HG03097 (cell line): ENCODE measurements around the gene YEATS2.

ENCODE experiments used
- ATAC-seq: cut with Tn5 transposase; IDR thresholded peaks from one replicate; pipeline ENCODE4 v1.9.1; 2021; ENCODE audit not compliant: unreplicated experiment, low FRiP score

YEATS2 gene

DNA sequence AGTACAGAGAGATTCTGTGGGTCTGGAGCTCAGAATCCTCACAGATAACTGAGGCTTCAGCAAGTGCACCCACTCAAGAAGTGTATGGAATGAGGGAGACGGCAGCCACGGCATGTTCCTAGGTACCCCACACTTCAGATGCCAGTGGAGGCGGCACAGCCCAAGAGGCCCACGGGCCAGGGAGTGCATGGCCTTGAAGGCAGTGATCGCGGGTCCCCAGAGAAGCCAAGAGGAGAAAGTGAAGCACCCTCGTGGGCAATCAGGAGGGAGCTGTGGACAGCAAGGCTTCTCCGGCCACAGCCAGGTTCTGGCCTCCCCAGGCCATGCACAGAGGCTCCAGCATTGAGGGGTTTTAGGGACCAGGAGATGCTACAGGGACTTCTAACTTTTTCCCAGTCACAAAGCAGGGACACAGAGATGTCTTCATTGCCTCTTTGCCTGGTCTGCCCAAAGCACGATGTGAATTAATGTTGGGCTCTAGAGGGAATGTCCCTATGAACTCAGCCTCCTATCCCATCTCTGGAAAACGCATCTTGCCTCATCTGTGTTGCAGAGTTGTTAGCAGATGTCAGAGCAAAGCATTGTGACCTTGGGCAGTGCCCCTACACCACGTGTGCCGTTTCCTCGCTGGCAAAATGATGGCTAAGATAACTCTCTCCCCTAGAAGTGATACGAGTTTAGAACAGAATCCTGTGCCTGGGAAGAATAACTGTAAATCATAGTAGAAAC is 130.4 kb downstream of the YEATS2 start:
- no peak for ATAC-seq

DNA sequence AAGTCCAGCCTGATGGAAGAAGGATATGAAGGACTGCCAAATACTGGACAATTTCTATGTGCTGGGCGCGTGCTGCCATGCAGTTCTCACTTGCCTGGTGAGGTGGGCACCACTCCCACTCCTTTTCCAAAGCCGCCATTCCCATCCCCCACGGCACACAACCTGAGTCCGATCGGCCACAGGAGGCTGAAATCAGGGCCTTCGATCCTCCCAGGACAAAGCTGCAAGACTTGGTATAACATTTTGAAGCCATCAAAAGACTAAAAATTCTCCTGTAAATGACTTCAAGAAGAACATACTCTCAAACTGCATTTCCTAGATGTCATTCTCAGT is 130.9 kb downstream of the YEATS2 start:
- ATAC-seq = no peak

DNA sequence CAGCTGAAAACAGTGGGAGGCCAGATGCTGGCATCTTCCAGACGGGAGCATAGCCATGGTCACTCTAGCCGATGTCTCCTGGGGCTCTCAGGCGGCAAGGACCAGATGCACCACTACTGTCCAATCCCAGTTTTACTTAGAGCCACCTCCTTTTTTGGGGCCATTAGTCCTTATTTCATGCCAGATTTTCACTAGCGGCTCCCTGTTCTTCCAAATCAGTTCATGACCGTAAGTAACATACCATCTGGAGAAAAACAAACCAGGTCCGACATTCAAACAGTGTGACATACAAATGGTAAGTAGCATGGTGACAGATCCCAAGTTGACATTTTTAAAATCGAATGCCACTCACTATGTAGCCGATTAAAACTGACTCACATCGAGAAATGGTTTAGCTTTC is 131.9 kb downstream of the YEATS2 start:
- ATAC-seq = no peak

DNA sequence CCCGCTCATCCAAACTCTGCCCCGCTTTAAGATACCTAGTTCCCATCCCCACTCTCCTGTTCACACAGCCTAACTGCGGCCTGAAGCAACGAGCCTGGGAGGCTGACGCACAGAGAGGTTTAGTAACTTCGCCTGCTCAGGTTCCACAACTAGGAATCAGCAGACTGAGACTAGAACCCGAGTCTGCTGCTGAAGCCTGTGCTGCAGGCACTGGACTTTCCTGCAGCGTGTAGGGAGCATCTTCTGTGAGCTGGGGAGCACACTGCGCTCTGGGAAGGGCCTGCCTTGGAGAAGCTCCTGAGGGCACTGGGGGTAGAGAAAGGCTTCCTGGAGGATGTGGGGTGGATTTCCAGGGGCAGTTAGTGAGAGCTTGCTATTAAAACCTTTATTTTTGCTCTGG is 132.6 kb downstream of the YEATS2 start:
- ATAC-seq = no peak

DNA sequence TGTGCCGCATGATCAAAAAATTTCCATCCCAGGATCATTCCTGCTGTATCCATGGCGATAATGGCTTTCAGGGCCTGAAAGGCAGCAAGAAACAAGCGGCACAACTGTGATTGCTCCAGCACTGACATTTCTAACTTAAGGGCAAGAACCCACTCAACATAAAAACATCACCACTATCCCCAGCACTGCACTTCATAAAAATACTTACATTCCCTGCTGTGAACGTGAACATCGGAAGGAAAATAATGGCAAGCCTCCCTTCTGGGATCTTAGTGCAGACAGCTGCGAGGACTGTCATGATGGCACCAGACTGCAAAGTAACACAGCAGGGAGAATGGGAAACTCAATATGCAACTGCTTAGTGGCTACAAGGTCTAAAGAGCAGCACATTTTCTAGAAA is 135.9 kb downstream of the YEATS2 start:
- ATAC-seq = no peak

DNA sequence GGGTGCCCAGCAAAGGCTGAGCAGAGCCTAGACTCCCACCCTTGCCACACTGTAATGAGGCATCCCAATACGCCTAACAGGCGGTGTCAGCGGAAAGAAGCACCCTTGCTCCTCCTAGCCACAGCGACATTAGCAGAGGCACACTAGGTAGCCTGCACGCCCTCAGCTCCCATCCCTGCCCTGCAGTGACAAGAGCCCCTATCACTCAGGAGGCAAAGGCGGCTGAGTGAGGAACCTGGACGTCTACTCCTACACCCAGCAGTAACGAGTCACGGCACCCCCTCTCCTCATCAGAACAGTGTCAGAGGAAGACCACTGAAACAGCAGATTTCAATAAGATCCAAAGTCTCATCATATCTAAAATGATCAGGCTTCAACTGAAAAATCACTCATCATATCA is 139.8 kb downstream of the YEATS2 start:
- no peak for ATAC-seq

DNA sequence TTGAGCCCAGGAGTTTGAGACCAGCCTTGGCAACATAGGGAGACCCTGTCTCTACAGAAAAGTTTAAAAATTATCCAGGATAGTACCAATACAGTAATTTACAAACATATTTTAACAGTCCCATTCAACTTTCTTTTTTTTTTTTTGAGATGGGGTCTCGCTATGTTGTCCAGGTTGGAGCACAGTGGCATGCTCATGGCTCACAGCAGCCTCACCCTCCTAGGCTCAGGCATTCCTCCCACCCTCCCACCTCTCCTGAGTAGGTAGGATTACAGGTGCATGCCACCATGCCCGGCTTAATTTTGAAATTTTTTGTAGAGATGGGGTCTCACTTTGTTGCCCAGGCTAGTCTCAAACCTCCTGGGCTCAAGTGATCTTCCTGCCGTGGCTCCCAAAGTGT is 140.3 kb downstream of the YEATS2 start:
- ATAC-seq = no peak

DNA sequence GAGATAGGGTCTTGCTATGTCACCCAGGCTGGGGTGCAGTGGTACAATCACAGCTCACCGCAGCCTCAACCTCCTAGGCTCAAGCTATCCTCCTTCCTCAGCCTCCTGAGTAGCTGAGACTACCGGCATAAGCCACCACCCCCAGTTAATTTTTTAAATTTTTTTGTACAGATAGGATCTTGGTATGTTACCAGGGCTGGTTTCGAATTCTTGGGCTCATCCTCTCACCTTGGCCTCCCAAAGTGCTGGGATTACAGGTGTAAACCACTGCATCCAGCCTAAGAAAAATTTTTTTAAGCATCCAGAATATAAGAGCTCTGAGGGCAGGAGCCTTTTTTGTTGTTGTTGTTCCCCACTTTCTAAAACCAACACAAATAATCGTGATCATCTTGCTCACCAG is 142.2 kb downstream of the YEATS2 start:
- ATAC-seq = no peak

DNA sequence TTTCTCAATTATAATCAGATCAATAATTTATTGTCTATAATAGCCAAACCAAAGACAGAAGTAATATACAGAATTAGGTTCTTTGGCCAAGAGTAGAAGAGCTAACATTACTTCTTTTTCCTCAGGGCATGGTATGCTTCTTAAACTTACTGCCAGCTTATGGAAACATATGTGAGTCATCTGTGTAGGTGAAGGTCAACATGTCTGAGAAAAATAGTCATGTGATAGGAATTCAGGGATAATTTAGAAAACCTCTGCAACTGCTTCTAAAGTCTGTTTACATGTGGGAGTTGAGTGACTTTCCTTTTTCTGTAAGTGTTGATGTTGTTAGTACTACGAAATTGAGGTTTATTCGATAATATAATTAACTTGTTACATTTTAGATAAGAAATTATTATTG is 147.0 kb downstream of the YEATS2 start:
- ATAC-seq = no peak

DNA sequence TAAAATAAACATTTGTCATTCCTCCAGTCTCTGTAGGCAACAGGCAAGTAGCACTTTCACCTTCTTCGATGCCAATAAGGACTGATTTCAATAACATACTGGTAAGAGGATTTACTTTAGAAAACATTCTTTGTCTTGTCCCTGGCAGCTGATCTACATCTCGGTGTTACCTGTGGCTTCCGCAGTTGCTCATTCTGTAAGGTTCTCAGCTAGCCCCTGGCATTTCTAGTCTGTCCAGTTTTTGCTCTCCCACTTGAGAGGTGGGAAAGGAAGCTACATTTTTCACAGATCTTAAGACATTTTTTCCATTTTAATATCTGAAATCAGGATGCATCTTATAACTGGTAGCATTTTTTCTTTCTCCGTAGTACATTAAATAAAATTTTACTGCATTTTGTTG is 147.5 kb downstream of the YEATS2 start:
- no peak for ATAC-seq

DNA sequence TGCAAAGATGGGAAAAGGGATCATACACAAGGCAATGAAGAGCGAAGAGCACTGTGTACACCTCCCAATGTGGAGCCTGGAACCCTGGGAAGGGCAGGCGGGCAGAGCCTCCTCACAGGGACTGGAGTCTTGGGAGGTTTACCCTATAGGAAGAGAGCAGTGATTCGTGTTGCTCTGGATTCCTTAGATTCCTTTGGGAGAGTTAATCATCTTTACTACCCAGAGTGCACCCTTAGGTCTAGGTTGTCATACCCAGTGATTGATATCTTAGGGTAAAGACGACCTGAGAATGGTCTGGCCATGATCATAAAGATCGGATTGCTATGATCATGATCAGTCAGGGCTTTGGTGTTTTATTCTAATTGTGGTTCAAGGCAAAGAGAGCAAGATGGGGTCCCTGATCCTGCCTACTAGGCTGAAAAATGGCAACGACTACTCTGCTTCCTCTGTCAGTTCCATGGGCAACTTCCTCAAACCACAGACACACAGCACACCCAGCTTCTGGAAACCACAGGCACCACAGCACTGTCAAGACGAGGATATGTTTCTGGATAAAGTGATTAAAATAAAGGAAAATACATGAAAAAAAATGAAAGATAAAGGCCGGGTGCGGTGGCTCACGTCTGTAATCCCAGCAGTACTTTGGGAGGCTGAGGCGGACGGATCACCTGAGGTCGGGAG is 148.2 kb downstream of the YEATS2 start:
- no peak for ATAC-seq

DNA sequence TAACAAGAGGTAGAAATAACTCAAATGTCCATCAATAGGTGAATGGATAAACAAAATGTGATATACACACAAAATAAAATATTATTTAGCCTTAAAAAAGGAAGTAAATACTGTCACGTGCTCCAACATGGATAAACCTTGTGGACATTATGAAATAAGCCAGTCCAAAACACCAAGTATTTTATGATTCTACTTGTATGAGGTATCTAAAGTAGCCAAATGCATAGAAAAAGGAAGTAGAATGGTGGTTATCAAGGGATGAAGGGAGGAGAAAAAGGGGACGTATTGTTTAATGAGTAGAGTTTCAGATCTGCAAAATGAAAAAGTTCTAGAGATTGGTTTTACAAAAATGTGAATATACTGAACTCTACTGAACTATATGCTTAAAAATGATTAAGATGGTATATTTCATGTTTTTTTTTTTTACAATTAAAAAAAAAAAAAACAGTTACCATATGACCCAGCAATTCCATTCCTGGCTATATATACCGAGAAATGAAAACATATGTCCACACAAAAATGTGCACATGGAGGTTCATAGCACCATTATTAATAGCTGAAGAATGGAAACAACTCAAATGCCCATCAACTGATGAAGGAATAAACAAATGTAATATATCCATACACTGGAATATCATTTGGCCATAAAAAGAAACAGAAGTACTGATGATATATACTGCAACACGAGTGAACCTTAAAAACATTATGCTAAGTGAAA is 156.9 kb downstream of the YEATS2 start:
- no peak for ATAC-seq

DNA sequence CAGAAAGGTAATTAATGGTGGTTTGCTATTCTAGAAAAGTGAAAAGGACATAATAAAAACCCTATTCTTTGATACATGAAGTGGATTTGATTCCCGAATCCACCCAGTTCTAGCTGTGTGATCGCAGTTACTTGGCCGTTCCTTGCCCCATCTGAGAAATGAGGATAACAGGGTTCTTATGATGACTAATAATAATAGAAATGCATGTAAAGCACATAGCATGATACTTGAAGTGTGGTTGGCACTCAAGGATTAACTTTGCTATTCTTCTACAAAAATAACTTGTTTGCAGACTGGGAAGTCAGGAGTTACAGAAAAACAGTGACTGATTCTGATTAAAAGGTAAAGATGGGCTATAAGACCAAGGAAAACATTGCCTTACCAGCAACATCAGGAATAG is 160.3 kb downstream of the YEATS2 start:
- no peak for ATAC-seq
